ENCODE data around the gene TOP1. TPM values are rescaled to one million over a fixed set of nuclear protein-coding genes. Genes with fewer than 3 reads are reported as not detected.

TOP1 gene
- total RNA-seq, 1 donor from 2014 or later = 72.7 TPM

GRCh38 chr20:41046716-41047115 is 18.1 kb downstream of the TOP1 start:
- DNase-seq (ENCODE audit: low spot score) = no peak
- no peak overlapping the region for H3K4me3 Mint-ChIP-seq (ENCODE audit: unreplicated experiment)
- H3K27ac Mint-ChIP-seq (ENCODE audit: unreplicated experiment) = no peak overlapping the region
- peaks cover 47% of the 10 kb centered on the region for H3K4me1 Mint-ChIP-seq (ENCODE audit: unreplicated experiment)
- H3K9me3 Mint-ChIP-seq (ENCODE audit: unreplicated experiment) = no peaks in the 10 kb centered on the region
- no peaks in the 10 kb centered on the region for H3K36me3 Mint-ChIP-seq (ENCODE audit: low read depth, unreplicated experiment)
- H3K27me3 Mint-ChIP-seq (ENCODE audit: unreplicated experiment) = peaks cover 5% of the 10 kb centered on the region
- no peak for TF ChIP-seq CTCF (IDR thresholded peaks at IDR 0.05; ENCODE audit: unreplicated experiment)

- H3K9me3 Mint-ChIP-seq (ENCODE audit: unreplicated experiment) = no peaks in the 10 kb centered on the region
- TF ChIP-seq CTCF (IDR thresholded peaks at IDR 0.05; ENCODE audit: unreplicated experiment) = no peak
- H3K27me3 Mint-ChIP-seq (ENCODE audit: unreplicated experiment) = peaks cover 5% of the 10 kb centered on the region
- no peaks in the 10 kb centered on the region for H3K36me3 Mint-ChIP-seq (ENCODE audit: low read depth, unreplicated experiment)
- no peak for DNase-seq (ENCODE audit: low spot score)
- H3K27ac Mint-ChIP-seq (ENCODE audit: unreplicated experiment) = no peak overlapping the region
- H3K4me1 Mint-ChIP-seq (ENCODE audit: unreplicated experiment) = peaks cover 50% of the 10 kb centered on the region
- H3K4me3 Mint-ChIP-seq (ENCODE audit: unreplicated experiment) = no peak overlapping the region
Measured at GRCh38 chr20:41047279-41047974, 18.8 kb downstream of the TOP1 start.

DNA sequence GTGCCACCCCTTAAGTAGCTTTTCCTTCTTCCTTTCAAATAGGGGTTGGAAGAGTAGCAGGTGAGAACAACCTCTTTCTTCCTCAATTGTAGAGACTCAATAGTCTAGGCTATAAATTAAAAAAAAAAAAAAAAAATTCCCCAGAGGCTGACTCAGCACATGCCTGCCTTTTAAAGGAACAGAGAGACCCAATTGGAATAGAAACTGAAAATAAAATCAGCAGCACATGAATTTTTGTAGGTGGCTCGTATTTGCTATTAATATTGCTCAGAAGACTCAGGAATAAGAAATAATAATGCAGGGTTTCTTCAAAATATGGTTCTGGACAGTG is 19.3 kb downstream of the TOP1 start:
- Mint-ChIP-seq H3K36me3 (ENCODE audit: low read depth, unreplicated experiment) (no peaks in the 10 kb centered on the region), H3K4me1 (ENCODE audit: unreplicated experiment) (peaks cover 45% of the 10 kb centered on the region), H3K27me3 (ENCODE audit: unreplicated experiment) (peaks cover 5% of the 10 kb centered on the region), H3K9me3 (ENCODE audit: unreplicated experiment) (no peaks in the 10 kb centered on the region), H3K27ac (ENCODE audit: unreplicated experiment) (no peak overlapping the region), H3K4me3 (ENCODE audit: unreplicated experiment) (no peak overlapping the region)
- TF ChIP-seq CTCF (IDR thresholded peaks at IDR 0.05; ENCODE audit: unreplicated experiment) = no peak
- DNase-seq (ENCODE audit: low spot score) = no peak

GRCh38 chr20:41048461-41049301 is 20.1 kb downstream of the TOP1 start:
- H3K27ac Mint-ChIP-seq (ENCODE audit: unreplicated experiment) = no peak overlapping the region

More at GRCh38 chr20:41048461-41049301, 20.1 kb downstream of the TOP1 start:
- Mint-ChIP-seq H3K4me3 (ENCODE audit: unreplicated experiment) (no peak overlapping the region), H3K27me3 (ENCODE audit: unreplicated experiment) (peaks cover 4% of the 10 kb centered on the region), H3K4me1 (ENCODE audit: unreplicated experiment) (peaks cover 49% of the 10 kb centered on the region), H3K9me3 (ENCODE audit: unreplicated experiment) (no peaks in the 10 kb centered on the region), H3K36me3 (ENCODE audit: low read depth, unreplicated experiment) (peaks cover 2% of the 10 kb centered on the region)
- DNase-seq (ENCODE audit: low spot score) = no peak
- TF ChIP-seq CTCF (IDR thresholded peaks at IDR 0.05; ENCODE audit: unreplicated experiment) = no peak
